Stimulated activated naive CD8-positive, alpha-beta T cell treated with anti-CD3 and anti-CD28 coated beads, Interleukin-15, amount 100 ng/mL, for 72 hours (primary cell): ENCODE results near the gene SLC40A1.

Experiments used
- ATAC-seq: fragments of 150-1000 bp; cut with Tn5 transposase; 2 replicates; pipeline ENCODE4 v1.10.0; 2021; ENCODE audit warnings: mild to moderate bottlenecking, moderate library complexity
- DNase-seq, 2 donors: peaks; one replicate each; pipeline ENCODE4 v3.0.0; 2021 to 2022
- H3K27ac Mint-ChIP-seq, 2 donors: one replicate each; pipeline ENCODE4 v1.8.0; 2022; ENCODE audit warnings: mild to moderate bottlenecking in 2 of 2, mixed read lengths in 2 of 2, moderate library complexity in 2 of 2
- H3K27me3 Mint-ChIP-seq: one replicate; pipeline ENCODE4 v1.8.0; 2022; ENCODE audit warnings: mixed read lengths
- H3K4me1 Mint-ChIP-seq: one replicate; pipeline ENCODE4 v1.8.0; 2022; ENCODE audit warnings: mild to moderate bottlenecking, mixed read lengths
- H3K4me3 Mint-ChIP-seq, 2 donors: one replicate each; pipeline ENCODE4 v1.8.0; 2022; ENCODE audit warnings: mild to moderate bottlenecking in 2 of 2, mixed read lengths in 2 of 2, moderate library complexity in 1 of 2
- H3K9me3 Mint-ChIP-seq, 2 donors: one replicate each; pipeline ENCODE4 v1.8.0; 2022; ENCODE audit warnings: mixed read lengths in 2 of 2

Gene SLC40A1

GRCh38 chr2:189583227-189584198, 2.9 kb upstream of the SLC40A1 start:
- H3K27ac Mint-ChIP-seq: no peak overlapping the region
- H3K4me3 Mint-ChIP-seq: no peak overlapping the region
- ATAC-seq: no peak
- no peaks in the 10 kb centered on the region for H3K9me3 Mint-ChIP-seq
- peaks cover 30% of the 10 kb centered on the region for H3K4me1 Mint-ChIP-seq
- H3K27me3 Mint-ChIP-seq: peaks cover 27% of the 10 kb centered on the region
- DNase-seq: no peak

GRCh38 chr2:189582809-189583192, 2.2 kb upstream of the SLC40A1 start:
- no peak overlapping the region for H3K4me3 Mint-ChIP-seq
- no peak for ATAC-seq
- H3K4me1 Mint-ChIP-seq: peaks cover 30% of the 10 kb centered on the region
- no peaks in the 10 kb centered on the region for H3K9me3 Mint-ChIP-seq
- no peak for DNase-seq
- peaks cover 27% of the 10 kb centered on the region for H3K27me3 Mint-ChIP-seq
- no peak overlapping the region for H3K27ac Mint-ChIP-seq

GRCh38 chr2:189582140-189582808, 1.7 kb upstream of the SLC40A1 start:
- Mint-ChIP-seq H3K4me1 (peaks cover 30% of the 10 kb centered on the region), H3K27ac (no peak overlapping the region), H3K27me3 (peaks cover 27% of the 10 kb centered on the region), H3K4me3 (peak overlapping the region; percentile 36 to 85), H3K9me3 (no peaks in the 10 kb centered on the region)
- ATAC-seq: no peak
- DNase-seq: no peak

GRCh38 chr2:189581354-189582139, 961 bp upstream of the SLC40A1 start:
- DNase-seq: peak in 1 of 2 donors; percentile 21
- Mint-ChIP-seq H3K4me3 (peak overlapping the region; percentile 85 to 88), H3K27me3 (peaks cover 27% of the 10 kb centered on the region), H3K9me3 (no peaks in the 10 kb centered on the region), H3K27ac (no peak overlapping the region), H3K4me1 (peaks cover 30% of the 10 kb centered on the region)
- peak; percentile 19 for ATAC-seq

- Mint-ChIP-seq H3K27me3 (peaks cover 27% of the 10 kb centered on the region), H3K4me3 (peak overlapping the region; percentile 85 to 88), H3K27ac (peak overlapping the region; percentile 41 to 61), H3K9me3 (no peaks in the 10 kb centered on the region), H3K4me1 (peaks cover 30% of the 10 kb centered on the region)
- ATAC-seq (peak; percentile 67), DNase-seq (peak; percentile 31 to 53)
Measured at GRCh38 chr2:189580241-189580651, 340 bp downstream of the SLC40A1 start.

GRCh38 chr2:189579585-189580186, 900 bp downstream of the SLC40A1 start:
- Mint-ChIP-seq H3K4me3 (peak overlapping the region; percentile 85 to 88), H3K27ac (peak overlapping the region in 1 of 2 donors; percentile 61), H3K9me3 (no peaks in the 10 kb centered on the region), H3K4me1 (peaks cover 30% of the 10 kb centered on the region), H3K27me3 (peaks cover 27% of the 10 kb centered on the region)
- ATAC-seq (no peak), DNase-seq (no peak)

GRCh38 chr2:189578272-189578950, 2.2 kb downstream of the SLC40A1 start:
- no peak for ATAC-seq
- DNase-seq: no peak
- Mint-ChIP-seq H3K27me3 (peaks cover 27% of the 10 kb centered on the region), H3K9me3 (no peaks in the 10 kb centered on the region), H3K4me1 (peaks cover 30% of the 10 kb centered on the region), H3K27ac (no peak overlapping the region), H3K4me3 (no peak overlapping the region)

GRCh38 chr2:189577121-189577520, 3.5 kb downstream of the SLC40A1 start:
- no peak overlapping the region for H3K4me3 Mint-ChIP-seq
- ATAC-seq (no peak), DNase-seq (no peak)
- H3K9me3 Mint-ChIP-seq: no peaks in the 10 kb centered on the region
- peaks cover 23% of the 10 kb centered on the region for H3K4me1 Mint-ChIP-seq
- no peak overlapping the region for H3K27ac Mint-ChIP-seq
- H3K27me3 Mint-ChIP-seq: peaks cover 17% of the 10 kb centered on the region

GRCh38 chr2:189576396-189576795, 4.2 kb downstream of the SLC40A1 start:
- H3K27ac Mint-ChIP-seq: no peak overlapping the region
- H3K27me3 Mint-ChIP-seq: peaks cover 10% of the 10 kb centered on the region
- no peaks in the 10 kb centered on the region for H3K9me3 Mint-ChIP-seq
- DNase-seq (no peak), ATAC-seq (no peak)
- peaks cover 16% of the 10 kb centered on the region for H3K4me1 Mint-ChIP-seq
- H3K4me3 Mint-ChIP-seq: no peak overlapping the region

- H3K27me3 Mint-ChIP-seq: peaks cover 1% of the 10 kb centered on the region
- ATAC-seq: no peak
- no peak overlapping the region for H3K27ac Mint-ChIP-seq
- no peak overlapping the region for H3K4me3 Mint-ChIP-seq
- H3K9me3 Mint-ChIP-seq: no peaks in the 10 kb centered on the region
- no peak for DNase-seq
- peaks cover 15% of the 10 kb centered on the region for H3K4me1 Mint-ChIP-seq
Measured at GRCh38 chr2:189574793-189575475, 5.7 kb downstream of the SLC40A1 start.

- no peak overlapping the region for H3K4me3 Mint-ChIP-seq
- H3K27me3 Mint-ChIP-seq: no peaks in the 10 kb centered on the region
- H3K27ac Mint-ChIP-seq: no peak overlapping the region
- ATAC-seq: no peak
- DNase-seq: no peak
- peaks cover 0 to 11% of the 10 kb centered on the region in 2 donors for H3K9me3 Mint-ChIP-seq
- peaks cover 33% of the 10 kb centered on the region for H3K4me1 Mint-ChIP-seq
Measured at GRCh38 chr2:189570570-189571031, 10.0 kb downstream of the SLC40A1 start.

GRCh38 chr2:189569295-189569910, 11.2 kb downstream of the SLC40A1 start:
- peaks cover 33% of the 10 kb centered on the region for H3K4me1 Mint-ChIP-seq
- peak overlapping the region; percentile 85 to 91 for H3K27ac Mint-ChIP-seq
- no peak for DNase-seq
- peak overlapping the region; percentile 8 to 37 for H3K4me3 Mint-ChIP-seq
- H3K27me3 Mint-ChIP-seq: no peaks in the 10 kb centered on the region
- peaks cover 0 to 11% of the 10 kb centered on the region in 2 donors for H3K9me3 Mint-ChIP-seq
- no peak for ATAC-seq

GRCh38 chr2:189566046-189566445, 14.5 kb downstream of the SLC40A1 start:
- Mint-ChIP-seq H3K4me1 (peaks cover 33% of the 10 kb centered on the region), H3K27me3 (no peaks in the 10 kb centered on the region), H3K9me3 (peaks cover 0 to 11% of the 10 kb centered on the region in 2 donors), H3K27ac (peak overlapping the region in 1 of 2 donors; percentile 63), H3K4me3 (no peak overlapping the region)
- no peak for DNase-seq
- ATAC-seq: no peak
